HG02588 (cell line): Measurements from ENCODE around the gene UBE2Z.
"Not testable (repeated sequence)": the region's sequence is repeated elsewhere in the genome, so short reads cannot be mapped to it uniquely, and the experiment has no call there.

Source experiments
- ATAC-seq: cut with Tn5 transposase; IDR thresholded peaks from one replicate; pipeline ENCODE4 v1.9.1; 2021; ENCODE audit warnings: mild to moderate bottlenecking, moderate library complexity; ENCODE audit not compliant: unreplicated experiment

The UBE2Z gene

DNA sequence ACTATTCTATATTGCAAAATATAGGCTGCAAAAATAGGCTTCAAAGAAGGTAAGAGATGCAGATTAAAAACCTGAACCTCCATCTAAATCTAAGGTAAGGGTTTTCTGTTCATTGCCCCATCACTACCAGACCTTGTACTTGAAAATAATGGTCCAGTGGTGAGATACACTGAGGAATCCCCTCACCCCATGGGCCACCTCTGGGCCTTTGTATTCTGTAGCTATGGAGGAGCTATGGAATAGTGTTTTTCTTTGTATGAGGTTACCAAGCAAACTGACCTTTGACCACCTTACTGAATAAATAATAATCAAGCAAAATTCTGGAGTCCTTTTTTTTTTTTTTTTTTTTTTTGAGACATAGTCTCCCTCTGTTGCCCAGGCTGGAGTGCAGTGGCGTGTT is 4.8 kb upstream of the UBE2Z start:
- ATAC-seq = no peak

DNA sequence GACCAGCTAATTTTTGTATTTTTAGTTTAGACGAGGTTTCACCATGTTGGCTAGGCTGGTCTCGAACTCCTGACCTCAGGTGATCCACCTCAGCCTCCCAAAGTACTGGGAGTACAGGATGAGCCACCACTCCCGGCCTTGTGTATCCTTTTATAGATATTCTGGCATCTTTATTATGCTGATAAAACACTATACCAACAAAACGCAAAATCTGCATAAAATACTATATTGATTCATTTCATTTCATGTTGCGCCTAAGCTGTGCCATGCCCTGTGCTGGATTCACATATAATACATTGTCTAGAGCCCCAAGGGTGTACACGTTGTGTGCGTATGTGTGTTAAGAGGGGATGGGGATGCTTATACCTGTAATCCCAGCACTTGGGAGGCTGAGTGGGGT is 3.8 kb upstream of the UBE2Z start:
- no peak for ATAC-seq

DNA sequence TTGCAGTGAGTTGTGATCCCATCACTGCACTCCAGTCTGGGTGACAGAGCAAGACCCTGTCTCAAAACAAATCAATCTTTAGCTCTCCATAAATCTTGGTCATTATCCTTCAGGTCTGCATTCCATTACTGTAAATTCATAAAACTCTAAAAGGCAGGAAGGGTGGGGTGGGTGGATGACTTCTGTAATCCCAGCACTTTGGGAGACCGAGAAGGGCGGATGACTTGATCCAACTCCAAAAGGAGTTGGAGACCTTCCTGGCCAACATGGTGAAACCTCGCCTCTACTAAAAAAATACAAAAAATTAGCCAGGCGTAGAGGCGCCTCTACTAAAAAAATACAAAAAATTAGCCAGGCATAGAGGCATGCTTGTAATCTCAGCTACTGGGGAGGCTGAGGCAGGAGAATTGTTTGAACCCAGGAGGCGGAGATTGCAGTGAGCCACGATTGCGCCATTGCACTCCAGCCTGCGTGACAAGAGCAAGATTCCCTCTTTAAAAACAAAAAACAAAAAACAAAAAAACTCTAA is 2.2 kb upstream of the UBE2Z start:
- ATAC-seq = no peak

DNA sequence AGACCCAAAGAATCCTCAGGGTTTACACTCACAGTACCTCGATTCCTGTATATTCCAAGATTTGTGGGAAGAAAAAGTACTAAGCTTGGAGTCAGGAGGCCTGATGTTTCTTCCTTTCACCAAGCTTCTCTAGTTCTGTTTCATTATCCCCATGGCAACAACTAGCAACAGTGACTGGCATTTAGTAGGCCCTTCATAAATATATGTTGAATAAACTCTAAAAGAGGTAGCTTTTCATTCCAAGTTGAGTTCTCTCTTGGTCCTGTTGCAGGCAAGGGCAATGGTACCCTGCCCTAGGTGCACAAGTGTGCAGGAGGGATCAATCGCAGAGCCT is 527 bp upstream of the UBE2Z start:
- ATAC-seq = no peak

DNA sequence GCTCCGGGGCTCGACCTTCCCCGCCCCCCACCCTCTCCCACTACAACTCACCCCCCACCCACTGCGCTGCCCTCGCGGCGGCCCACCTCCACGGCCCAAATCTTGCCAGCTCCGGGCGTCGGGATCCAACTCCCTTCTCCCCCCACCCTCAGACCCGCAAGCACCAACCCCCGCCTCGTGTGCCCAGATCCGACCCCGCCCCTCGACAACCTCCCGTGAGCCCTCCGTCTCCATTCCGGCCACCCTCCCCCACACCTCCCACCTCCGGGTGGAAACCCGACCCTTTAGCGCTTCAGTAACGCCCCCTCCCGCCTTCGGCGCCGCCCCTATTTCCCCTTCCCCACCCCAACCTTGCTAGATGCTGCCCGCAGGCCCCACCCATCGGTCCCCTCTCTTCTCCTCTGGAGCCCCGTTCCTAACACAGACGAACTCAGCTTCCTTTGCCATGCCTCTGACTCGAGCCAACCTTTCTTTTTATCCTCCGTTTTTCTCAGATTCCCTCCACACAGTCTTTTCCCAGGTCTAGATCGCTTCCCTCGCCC is 717 bp downstream of the UBE2Z start:
- ATAC-seq = peak; percentile 32

DNA sequence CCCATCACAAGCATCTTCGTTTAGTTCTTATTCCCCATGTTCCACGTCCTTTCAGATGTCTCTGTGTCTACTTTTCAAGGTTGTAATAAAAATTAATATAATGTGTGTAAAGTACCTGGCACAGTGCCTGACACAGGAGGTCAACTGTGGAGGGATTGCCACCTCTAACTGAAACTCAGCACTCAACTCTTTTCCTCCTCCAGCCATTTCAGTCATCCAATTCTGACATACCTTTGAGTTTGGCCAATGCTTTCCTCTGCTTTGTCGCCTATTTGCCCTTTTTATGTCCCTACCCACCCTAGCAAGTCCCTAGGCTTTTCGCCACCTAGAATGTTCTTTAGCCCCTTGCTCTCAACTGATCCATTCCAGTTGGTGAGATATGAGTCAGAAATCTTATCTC is 1.6 kb downstream of the UBE2Z start:
- no peak for ATAC-seq

DNA sequence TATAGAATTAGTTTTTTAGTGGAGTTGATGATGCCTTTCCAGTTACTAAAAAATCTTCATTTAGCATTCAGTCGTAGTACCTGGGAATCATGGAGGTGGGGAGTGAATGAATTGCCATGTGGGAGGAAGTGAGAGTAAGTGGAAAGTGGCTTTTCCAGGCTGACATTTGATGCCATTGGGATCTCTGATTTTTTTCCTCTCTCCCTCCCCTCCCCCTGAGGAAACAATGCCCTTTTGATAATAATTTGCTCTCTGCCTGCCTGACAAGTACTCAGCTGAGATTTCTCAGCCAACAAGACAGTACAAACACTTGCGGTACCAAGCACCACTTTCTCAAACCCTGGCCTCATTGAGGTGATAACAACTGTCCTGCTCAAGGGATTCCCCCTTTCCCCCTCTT is 2.2 kb downstream of the UBE2Z start:
- ATAC-seq = no peak

DNA sequence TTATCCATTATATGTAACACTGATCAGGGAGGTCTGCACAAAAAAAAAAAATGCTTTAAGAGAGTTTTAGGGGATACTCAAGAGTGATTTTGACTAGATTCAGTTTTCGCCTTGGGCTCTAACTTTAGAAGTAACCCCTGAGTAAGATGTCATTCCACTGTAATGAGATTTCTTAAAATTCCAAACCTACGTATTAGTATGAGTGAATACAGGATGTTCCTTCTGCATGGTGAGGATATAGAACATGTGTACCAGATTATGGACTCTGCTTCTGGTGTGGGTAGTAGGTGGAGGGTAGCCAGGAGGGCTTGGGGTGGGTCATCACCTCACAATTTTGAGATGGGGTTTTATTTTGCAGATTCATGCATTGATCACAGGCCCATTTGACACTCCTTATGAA is 4.3 kb downstream of the UBE2Z start:
- no peak for ATAC-seq

DNA sequence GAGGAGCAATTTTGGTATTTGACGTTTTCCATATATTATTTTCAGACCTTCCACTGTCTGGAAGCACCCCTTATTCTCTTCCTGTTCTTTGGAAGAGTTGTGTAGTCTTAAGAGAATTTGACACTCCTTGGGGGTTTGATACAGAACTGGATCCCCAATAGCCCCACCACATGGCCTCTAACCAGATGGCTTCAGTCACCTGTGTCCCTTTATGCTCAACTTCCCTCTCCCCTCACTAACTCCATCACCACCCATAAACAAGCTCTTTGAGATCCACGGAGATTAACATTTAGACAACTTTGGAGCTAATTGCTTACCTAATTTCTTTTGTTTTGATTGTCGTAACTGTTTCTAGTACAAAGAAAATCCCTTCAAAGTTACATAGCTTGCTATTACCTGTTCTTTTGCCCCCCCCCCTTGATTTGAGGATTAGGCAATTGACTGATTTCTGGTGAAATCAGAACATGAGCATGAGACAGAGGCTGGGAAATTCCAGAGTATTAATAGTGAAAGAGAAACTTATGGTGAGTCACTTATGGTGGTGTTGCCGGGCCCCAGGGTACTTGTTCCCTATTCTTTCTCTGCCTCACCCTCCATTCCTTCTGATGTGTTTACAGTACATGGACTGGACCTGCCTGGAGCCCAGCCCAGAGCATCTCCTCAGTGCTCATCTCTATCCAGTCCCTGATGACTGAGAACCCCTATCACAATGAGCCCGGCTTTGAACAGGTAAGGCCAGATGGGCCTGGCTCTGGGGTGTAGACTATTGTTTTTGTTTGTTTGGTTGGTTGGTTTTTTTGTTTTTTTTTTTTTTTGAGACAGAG is 7.5 kb downstream of the UBE2Z start:
- ATAC-seq = peak; percentile 67

DNA sequence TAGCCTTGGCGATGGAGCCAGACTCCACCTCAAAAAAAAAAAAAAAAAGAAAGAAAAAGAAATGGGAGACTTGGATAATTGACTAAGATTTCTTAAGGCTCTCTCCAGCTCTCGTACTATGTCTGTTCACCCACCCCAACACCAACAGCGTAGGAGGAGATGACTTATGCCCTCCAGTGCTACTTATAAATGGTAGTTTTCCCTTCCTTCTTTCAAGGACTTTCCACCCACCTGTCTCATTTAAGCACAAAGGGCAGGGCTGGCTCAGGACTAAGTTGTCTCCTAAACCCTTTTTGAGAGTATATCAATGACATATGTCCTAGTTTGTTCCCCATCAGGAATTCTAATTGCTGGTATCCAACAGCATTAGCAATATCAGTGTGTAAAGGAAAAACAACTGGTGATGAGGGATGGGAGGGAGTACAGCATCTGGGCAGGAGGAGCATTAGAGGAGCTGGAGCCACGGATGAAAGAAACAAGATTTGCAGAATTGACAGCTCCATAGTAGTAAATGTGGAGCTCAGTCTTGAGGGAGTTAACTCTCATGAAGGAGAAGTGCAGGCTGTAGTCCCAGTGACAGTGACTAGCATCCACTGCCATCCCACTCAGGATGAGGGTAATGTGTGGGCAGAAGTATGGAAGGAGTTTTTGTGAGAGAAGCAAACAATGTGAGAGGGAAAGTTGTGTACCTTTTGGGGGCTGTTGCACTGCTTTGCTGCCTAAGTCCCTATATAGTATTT is 17.2 kb downstream of the UBE2Z start:
- ATAC-seq = no peak

DNA sequence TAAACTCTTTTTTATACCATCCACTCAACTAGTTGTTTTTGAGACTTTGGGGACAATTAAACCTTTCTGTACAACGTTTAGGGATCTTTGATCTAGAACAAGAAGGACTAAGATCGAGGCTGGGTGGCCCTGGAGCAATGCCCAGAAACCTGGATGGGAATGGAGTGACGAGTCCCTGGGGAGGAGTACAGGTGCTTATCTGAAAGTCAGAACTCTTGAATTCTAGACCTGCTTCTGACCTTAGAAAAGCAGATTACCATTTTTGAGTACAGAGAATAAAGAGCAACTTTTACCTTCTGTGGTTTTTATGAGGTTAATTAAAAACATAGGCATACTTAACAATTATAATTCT is 17.8 kb downstream of the UBE2Z start:
- ATAC-seq = no peak

DNA sequence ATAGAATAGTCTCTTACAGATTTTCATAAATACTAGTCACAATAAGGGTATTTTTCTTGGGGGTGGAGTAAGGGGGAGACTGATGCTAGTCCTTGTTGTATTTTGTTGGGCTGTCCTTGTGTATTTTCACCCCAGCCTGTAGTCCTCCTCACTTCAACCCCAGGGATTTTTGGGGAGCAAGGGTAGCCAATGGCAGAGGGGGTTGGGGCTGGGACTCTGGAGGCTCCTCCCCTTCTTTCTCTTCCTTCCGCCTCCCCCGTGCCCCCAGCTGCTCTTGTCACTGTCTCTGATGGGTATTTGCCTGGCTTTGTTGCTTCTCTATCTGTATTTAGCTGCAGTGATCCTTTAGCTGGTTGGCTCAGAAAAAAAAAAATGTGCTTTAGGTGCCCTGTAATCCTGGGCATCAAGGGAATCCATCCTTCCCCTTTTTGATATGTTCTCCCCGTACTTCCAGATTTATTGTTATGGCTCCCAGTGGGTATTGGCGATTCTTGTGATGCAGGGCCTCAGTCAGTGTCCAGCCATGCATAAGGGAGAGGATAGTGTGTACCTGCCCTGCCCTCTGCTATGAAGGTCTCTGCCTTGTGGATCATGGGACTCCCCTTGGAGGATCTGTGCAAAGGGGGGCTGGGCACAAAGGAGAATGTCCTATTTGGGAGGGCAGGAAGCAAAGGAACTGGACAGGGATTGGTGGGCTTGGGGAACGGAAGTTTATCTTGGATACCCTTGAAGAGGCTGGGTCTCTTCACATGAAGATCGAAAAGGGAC is 20.0 kb downstream of the UBE2Z start:
- no peak for ATAC-seq

DNA sequence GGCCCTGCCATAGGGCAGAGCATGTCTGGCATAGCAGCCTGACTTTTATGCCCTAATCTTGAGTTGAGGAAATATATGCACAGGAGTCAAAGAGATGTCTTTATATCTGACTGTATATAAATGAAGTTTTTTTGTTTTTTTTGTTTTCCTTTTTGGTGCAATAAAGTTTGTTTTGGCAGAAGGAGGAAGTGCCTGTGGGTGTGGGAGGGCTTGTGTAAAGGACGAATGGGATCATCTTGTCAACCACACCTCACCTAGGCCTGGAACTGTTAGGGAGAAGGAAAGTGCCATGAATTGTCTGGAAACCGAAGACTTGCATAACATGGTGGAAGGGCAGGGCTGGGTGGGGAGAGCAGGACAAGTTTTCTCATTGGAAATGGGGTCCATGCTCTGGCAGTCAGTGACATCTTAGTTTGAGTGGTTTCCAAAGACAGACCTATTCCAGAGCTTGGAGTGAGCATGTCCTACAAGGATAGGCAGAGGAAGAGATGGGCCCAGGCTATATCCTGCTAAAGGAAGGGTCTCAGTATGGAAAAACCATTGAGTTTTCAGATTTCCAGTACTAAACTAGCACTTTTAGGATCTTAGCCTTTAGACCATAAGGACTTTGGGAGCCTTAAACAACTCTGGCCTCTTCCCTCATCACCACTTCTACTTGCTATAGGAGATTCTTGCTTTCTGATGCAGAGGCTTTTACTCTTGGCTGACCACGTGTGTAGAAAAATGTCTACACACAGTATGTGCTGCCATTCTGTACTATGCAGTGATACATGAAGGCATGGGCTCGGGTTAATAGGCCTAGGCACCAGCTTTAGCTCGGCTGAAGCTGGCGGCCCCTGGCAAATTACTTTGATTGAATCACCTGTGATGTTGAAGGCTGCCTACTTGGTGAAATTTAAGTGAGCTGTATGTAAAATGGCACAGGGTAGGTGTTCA is 20.9 kb downstream of the UBE2Z start:
- no peak for ATAC-seq

DNA sequence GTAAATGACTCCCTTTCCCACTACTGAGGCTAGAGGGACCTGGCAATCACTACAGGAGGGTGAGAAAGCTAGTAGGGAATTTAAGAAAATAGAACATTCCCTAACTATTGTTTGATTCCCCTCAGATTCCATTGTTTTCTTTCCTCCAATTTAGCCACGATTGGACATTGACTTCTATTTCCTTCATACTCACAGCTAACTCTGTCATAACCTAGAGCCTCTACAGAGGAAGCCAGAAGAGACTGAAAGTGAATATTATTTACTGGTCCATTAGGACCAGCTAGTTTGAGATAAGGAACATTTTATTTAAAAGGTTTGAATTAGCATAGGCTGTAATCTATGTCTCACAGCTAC is 21.6 kb downstream of the UBE2Z start:
- ATAC-seq = no peak

DNA sequence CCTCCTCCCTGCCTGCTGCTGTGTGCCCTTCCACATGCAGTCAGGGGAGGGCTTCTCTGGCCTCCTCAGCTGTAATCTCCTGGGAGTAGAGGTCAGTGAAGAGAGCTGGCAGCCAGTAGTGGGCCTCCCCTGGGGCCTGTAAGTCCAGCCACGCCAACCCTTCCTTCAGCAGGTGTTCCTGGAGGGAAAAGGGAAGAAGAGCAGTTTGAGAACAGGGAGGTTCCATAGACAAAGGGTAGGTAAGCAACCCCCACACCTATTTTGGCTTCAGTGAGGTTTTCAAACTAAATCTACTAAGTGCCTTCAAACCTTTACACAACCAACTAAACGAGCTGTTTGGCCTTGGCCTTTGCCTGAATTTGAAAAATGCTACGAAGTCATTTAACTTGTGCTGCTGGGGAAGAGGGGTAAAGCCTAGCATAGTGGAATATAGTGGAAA is 22.2 kb downstream of the UBE2Z start:
- no peak for ATAC-seq

DNA sequence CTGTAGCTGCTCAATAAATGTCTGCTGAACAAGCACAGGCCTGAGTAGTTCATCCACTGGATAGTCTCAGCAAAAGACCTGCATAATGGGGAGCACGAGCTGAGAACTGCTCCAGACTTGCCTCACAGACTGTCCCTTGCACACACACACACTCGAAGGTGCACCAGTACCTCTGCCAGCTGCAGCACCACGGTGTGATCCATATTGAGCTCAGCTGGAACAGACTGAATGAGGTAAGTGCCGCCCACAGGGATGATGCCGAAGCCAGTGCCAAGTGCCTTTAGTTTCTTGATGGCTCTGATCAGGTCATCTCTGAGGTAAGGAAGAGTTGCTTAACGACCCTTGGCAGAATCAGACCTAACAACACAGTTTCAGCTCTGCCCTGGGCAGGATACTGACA is 24.8 kb downstream of the UBE2Z start:
- no peak for ATAC-seq

DNA sequence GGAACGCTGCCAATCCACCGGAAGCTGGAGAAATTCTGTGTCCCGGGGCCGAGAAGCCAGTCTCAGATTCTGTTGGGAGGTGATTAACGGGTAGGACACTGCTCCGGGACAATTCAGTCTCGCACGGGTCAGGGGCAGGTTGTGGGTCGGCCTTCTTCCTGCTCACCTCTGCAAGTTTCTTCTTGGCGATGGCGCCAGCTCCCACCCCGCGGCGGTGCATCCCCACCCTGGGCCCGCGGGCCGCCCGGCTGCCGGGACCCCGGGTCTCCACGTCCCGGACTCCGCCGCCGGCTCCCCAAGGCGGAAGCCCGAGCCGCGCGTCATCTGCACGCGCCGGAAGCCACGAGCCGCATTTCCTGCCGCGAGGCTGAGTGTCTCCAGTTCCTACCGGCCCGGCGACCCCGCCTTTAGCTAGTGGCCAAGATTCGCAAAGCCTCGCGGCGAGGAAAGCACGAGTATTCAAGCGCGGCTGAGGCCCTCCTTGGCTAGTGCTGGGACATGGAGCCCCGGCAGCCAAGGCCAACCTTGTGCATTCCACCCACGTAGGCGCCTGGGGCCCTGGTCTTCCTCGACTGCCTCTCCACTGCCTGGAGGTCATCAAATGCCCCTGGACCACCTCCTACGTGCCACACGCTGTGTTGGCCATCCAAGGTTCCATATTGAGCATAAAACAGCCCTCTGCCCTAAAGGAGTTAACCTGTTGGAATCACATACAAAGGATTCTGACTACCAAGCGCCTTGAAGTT is 36.5 kb downstream of the UBE2Z start, which contains the start of gene SNF8:
TSS of gene SNF8 (minus strand) at position 328 of the 746 bp plus-strand sequence. CDS start at position 220, 108 bp downstream.
- peak; percentile 88 for ATAC-seq

DNA sequence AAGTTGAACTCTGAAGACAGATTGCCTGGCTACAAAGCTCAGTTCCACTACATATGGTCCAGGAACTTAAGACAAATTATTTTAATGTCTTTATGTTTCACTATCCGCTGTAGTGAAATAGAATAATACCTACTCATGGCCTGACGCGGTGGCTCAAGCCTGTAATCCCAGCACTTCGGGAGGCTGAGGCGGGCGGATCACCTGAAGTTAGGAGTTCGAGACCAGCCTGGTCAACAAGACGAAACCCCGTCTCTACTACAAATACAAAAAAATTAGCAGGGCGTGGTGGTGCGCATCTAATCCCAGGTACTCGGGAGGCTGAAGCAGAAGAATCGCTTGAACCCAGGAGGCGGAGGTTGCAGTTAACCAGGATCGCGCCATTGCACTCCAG is 37.0 kb downstream of the UBE2Z start:
- ATAC-seq = not testable (repeated sequence)

DNA sequence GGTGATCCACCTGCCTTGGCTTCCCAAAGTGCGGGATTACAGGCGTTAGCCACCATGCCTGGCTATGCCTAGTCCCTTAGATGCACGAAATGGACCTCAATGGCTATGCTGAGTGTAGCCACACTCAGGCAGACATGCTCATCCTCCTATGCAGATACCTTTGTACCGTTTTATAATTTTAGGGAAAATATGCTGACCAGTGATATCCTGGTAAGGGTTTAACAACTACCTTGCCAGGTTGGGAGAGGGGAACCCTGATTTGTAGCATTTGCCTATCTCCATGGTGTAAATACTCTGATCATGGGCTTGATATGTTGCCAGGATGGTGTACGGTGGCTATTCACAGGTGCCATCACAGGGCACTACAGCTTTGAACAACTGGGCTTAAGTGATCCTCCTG is 43.4 kb downstream of the UBE2Z start:
- ATAC-seq = no peak

DNA sequence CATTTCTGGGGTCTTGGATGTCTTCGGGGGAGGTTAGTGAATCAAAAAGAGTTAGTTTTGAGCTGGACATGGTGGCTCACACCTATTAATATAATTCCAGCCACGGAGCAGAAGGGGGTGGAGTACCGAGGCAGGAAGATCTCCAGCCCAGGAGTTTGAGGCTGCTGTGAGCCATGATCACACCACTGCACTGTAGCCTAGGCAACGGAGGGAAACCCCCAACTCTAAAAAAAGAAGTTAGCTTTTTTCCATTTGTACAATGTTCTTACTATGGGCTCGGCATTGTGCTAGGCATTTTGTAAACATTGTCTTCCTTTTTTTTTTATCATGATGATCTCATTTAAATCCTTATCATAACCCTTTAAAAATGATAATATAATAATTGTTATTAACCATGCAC is 44.7 kb downstream of the UBE2Z start:
- ATAC-seq = no peak
